SH-SY5Y (cell line): Measurements from ENCODE around the gene ALCAM.

Source experiments
- GATA2 ChIP-seq: IDR thresholded peaks from 2 replicates; pipeline ENCODE4 v1.6.1; 2011; ENCODE audit warnings: mild to moderate bottlenecking, low read depth, low read length
- GATA3 ChIP-seq: IDR thresholded peaks from 2 replicates; pipeline ENCODE4 v1.6.1; 2011; ENCODE audit warnings: low read depth, mild to moderate bottlenecking, low read length, moderate library complexity

GRCh38 chr3:105511031-105511430 lies 144.3 kb downstream of the ALCAM start:
- no peak for TF ChIP-seq GATA2
- no peak for TF ChIP-seq GATA3
